HG03039 (cell line): ENCODE measurements around the gene GPHA2.

ENCODE experiments used
- ATAC-seq: cut with Tn5 transposase; IDR thresholded peaks from one replicate; pipeline ENCODE4 v1.9.1; 2021; ENCODE audit warnings: mild to moderate bottlenecking, moderate library complexity; ENCODE audit not compliant: unreplicated experiment

Gene GPHA2

GRCh38 chr11:64931290-64931689, 4.4 kb downstream of the GPHA2 start:
- ATAC-seq, result no peak

- no peak for ATAC-seq
These were observed 5.4 kb downstream of the GPHA2 start for GRCh38 chr11:64930340-64930739.

- ATAC-seq, result no peak
These were observed 6.1 kb downstream of the GPHA2 start for GRCh38 chr11:64929625-64930024.

GRCh38 chr11:64928957-64929356, 6.7 kb downstream of the GPHA2 start:
- no peak for ATAC-seq

GRCh38 chr11:64926689-64927088, 9.0 kb downstream of the GPHA2 start:
- no peak for ATAC-seq

- no peak for ATAC-seq
These were observed 9.9 kb downstream of the GPHA2 start for GRCh38 chr11:64925536-64926436.

GRCh38 chr11:64924910-64925284, 10.8 kb downstream of the GPHA2 start:
- ATAC-seq, result no peak

- ATAC-seq, result peak; percentile 64
These were observed 11.5 kb downstream of the GPHA2 start, which contains the start of gene PPP2R5B for GRCh38 chr11:64923944-64924909. Gene PPP2R5B, plus strand, starts transcription at chr11:64924689. Its CDS starts 1,046 bp downstream, at chr11:64925735.

- ATAC-seq, result no peak
These were observed 12.5 kb downstream of the GPHA2 start for GRCh38 chr11:64923151-64923661.

- ATAC-seq, result no peak
These were observed 14.3 kb downstream of the GPHA2 start for GRCh38 chr11:64921384-64921783.

- ATAC-seq, result no peak
These were observed 15.6 kb downstream of the GPHA2 start for GRCh38 chr11:64920124-64920523.

GRCh38 chr11:64919627-64920026, 16.1 kb downstream of the GPHA2 start:
- no peak for ATAC-seq

GRCh38 chr11:64918017-64918416, 17.7 kb downstream of the GPHA2 start:
- ATAC-seq, result no peak

GRCh38 chr11:64917663-64917995, 18.1 kb downstream of the GPHA2 start:
- no peak for ATAC-seq

- peak; percentile 87 for ATAC-seq
These were observed 18.7 kb downstream of the GPHA2 start, which contains the start of gene ATG2A for GRCh38 chr11:64916775-64917662. Gene ATG2A, minus strand, starts transcription at chr11:64917209. Its CDS starts 74 bp downstream, at chr11:64917135.

GRCh38 chr11:64916040-64916774, 19.5 kb downstream of the GPHA2 start:
- no peak for ATAC-seq

GRCh38 chr11:64915376-64915887, 20.3 kb downstream of the GPHA2 start:
- no peak for ATAC-seq

- no peak for ATAC-seq
These were observed 21.6 kb downstream of the GPHA2 start for GRCh38 chr11:64914123-64914522.

- ATAC-seq, result no peak
These were observed 22.4 kb downstream of the GPHA2 start for GRCh38 chr11:64913171-64913727.
